Ascending aorta (tissue), 2 donors: ENCODE data around the gene CCDC150. TPM values are rescaled to one million over a fixed set of nuclear protein-coding genes. Genes with fewer than 3 reads are reported as not detected.

Source experiments
- DNase-seq, 2 donors: peaks; one replicate each; pipeline ENCODE4 v3.0.0-alpha.2; 2019; ENCODE audit warnings: low spot score in 2 of 2
- H3K27ac ChIP-seq, 2 donors: fragments of 200-600 bp; sonication (generic); one replicate each; pipeline ENCODE4 v1.5.1; 2016 to 2017; ENCODE audit warnings: mild to moderate bottlenecking in 1 of 2
- H3K27me3 ChIP-seq: fragments of 200-600 bp; sonication (generic); one replicate; pipeline ENCODE4 v1.5.1; 2017
- H3K36me3 ChIP-seq, 2 donors: fragments of 200-600 bp; sonication (generic); one replicate each; pipeline ENCODE4 v1.5.1; 2016
- H3K4me1 ChIP-seq, 2 donors: fragments of 200-600 bp; sonication (generic); one replicate each; pipeline ENCODE4 v1.5.1; 2016 to 2017; ENCODE audit warnings: mild to moderate bottlenecking in 1 of 2
- H3K4me3 ChIP-seq, 2 donors: fragments of 200-600 bp; sonication (generic); one replicate each; pipeline ENCODE4 v1.5.1; 2016 to 2017; ENCODE audit warnings: mild to moderate bottlenecking in 1 of 2
- H3K9me3 ChIP-seq, 2 donors: fragments of 200-600 bp; sonication (generic); one replicate each; pipeline ENCODE4 v1.5.1; 2016
- intact Hi-C: fragments of 100-400 bp; cut with DNase I; formaldehyde crosslinking; loops from one replicate; pipeline ENCODE4 v1.15.1; 2023
- total RNA-seq: library from RNA; depleted of rRNA; stranded (reverse); fragments of >200 nt; gene quantifications from one replicate; pipeline ENCODE4 v1.1.0, GENCODE V29; 2016
- TF ChIP-seq, protein P1 (sequence below), 3 experiments: fragments of 200-600 bp in 2 of 3; fragments of 450-650 bp in 1 of 3; sonication (generic) in 2 of 3; IDR thresholded peaks; one replicate each; pipeline ENCODE4 v1.5.1; 2016 to 2019; ENCODE audit warnings: antibody characterized with exemption in 3 of 3, mild to moderate bottlenecking in 1 of 3, moderate library complexity in 1 of 3

CCDC150 gene
- total RNA-seq, 1 donor from 2014 or later: 7.1 TPM

DNA sequence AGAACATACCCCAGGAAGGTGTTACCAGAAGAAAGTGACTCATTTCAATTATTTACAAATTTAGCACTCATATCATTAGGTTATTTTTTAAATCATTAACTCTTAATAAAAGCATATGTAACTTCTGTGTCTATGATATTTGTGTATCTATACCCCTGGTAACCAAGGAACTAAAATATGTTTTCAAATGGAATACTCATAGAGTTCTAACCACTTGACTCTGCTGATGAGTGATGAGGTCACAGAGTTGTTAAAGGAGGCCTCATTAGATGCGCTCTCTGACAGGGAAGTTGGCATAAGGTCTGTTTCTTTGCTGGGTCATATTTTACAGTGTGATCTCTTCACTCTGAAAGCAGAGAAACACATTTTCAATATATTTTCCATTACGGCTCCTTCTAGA is 73.4 kb downstream of the CCDC150 start:
- Histone ChIP-seq H3K4me3 (no peak overlapping the region), H3K36me3 (no peaks in the 10 kb centered on the region), H3K27me3 (no peaks in the 10 kb centered on the region), H3K27ac (no peak overlapping the region), H3K9me3 (no peaks in the 10 kb centered on the region), H3K4me1 (no peaks in the 10 kb centered on the region)
- TF ChIP-seq, protein P1, sequence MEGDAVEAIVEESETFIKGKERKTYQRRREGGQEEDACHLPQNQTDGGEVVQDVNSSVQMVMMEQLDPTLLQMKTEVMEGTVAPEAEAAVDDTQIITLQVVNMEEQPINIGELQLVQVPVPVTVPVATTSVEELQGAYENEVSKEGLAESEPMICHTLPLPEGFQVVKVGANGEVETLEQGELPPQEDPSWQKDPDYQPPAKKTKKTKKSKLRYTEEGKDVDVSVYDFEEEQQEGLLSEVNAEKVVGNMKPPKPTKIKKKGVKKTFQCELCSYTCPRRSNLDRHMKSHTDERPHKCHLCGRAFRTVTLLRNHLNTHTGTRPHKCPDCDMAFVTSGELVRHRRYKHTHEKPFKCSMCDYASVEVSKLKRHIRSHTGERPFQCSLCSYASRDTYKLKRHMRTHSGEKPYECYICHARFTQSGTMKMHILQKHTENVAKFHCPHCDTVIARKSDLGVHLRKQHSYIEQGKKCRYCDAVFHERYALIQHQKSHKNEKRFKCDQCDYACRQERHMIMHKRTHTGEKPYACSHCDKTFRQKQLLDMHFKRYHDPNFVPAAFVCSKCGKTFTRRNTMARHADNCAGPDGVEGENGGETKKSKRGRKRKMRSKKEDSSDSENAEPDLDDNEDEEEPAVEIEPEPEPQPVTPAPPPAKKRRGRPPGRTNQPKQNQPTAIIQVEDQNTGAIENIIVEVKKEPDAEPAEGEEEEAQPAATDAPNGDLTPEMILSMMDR (IDR thresholded peaks at IDR 0.05): no peak
- DNase-seq: no peak
- intact Hi-C loops: no loop called here

DNA sequence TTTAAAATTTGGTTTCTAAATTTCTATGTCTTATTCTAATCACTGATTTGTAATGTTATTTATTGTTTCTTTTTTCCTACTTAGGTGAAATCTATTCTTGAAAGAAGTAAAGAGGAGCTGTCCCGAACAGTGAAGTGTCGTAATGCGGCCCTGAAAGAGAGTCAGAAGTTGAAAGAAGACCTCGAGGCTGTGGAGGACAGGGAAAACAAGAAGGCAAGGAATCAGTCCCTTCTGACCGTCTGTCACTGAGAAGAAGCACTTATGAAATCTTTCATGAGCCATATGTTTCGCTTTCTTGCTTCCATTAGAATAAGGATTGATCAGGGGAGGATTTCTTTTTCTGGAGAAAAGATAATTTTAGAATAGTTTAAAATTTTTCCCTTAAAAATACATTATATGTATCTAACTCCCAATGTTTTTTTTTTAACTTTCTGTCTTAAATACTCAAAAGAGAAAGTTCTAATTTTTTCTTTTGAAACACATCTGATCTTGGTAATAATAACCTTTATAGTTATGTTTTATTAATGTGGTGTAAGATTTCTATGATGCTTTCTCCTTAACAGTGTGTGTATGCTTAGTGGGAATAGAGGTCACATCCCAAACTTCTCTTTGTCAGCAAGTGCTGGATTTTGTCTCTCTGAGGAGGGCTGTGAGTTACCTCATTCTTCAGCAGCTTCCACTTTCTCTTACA is 79.0 kb downstream of the CCDC150 start:
- H3K27ac ChIP-seq: no peak overlapping the region
- intact Hi-C loops: no loop called here
- H3K4me3 ChIP-seq: no peak overlapping the region
- H3K36me3 ChIP-seq: no peaks in the 10 kb centered on the region
- no peaks in the 10 kb centered on the region for H3K4me1 ChIP-seq
- H3K9me3 ChIP-seq: no peaks in the 10 kb centered on the region
- TF ChIP-seq, protein P1 (IDR thresholded peaks at IDR 0.05): no peak
- DNase-seq: no peak
- no peaks in the 10 kb centered on the region for H3K27me3 ChIP-seq

DNA sequence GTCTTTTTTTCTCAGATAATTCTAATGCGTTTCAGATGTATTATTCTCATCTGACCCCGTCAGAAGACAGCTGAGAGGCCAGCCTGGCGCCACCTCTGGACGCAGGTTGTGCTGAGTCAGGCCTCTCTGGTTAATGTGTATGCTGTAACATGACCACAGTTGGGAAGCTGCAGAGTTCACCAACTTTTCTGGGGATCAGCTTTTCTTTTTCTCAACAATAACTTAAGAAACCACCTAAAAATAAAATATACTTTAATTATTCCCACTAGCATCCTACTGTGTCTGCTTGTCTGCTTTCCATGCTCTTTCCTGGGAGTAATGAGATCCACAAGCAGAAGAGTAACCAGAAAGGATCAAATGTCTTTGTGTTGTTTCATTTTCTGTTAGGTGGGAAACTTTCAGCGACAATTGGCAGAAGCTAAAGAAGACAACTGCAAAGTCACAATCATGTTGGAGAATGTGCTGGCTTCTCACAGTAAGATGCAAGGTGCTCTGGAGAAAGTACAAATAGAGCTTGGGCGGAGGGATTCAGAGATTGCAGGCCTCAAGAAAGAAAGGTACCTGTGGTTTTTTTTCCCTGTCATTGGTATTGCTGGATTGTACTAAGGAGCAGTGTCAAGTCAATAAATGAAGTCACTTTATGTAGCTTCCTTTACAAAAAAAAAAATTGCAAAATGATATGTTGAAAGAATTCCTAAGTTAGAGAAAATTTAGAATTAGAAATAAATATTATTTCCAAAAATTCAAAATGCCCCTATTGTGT is 79.8 kb downstream of the CCDC150 start:
- H3K9me3 ChIP-seq: no peaks in the 10 kb centered on the region
- TF ChIP-seq, protein P1 (IDR thresholded peaks at IDR 0.05): no peak
- H3K4me3 ChIP-seq: no peak overlapping the region
- no peaks in the 10 kb centered on the region for H3K36me3 ChIP-seq
- H3K27ac ChIP-seq: no peak overlapping the region
- DNase-seq: no peak
- H3K27me3 ChIP-seq: no peaks in the 10 kb centered on the region
- intact Hi-C loops: no loop called here
- no peaks in the 10 kb centered on the region for H3K4me1 ChIP-seq

DNA sequence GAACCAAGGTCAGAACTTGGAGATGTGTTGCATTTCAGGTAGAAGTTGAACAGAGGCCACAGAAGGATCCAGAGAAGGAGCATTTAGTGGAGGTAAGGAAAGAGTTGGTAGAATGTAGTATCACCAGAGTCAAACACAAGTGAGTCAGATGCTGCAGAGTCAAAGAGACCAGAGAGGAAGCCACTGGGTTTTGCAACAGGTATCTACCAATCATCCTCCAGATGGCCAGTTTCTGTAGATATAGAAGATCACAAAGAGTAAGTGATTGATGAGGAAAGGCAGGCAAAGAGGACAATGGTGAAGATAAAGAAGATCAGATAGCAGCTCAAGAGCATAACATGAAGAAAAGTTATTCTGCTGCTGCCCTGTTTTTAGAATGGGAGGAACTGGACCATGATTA is 84.1 kb downstream of the CCDC150 start:
- Histone ChIP-seq H3K9me3 (no peaks in the 10 kb centered on the region), H3K4me3 (no peak overlapping the region), H3K36me3 (no peaks in the 10 kb centered on the region), H3K4me1 (no peaks in the 10 kb centered on the region), H3K27ac (no peak overlapping the region), H3K27me3 (no peaks in the 10 kb centered on the region)
- TF ChIP-seq, protein P1 (IDR thresholded peaks at IDR 0.05): no peak
- no peak for DNase-seq
- intact Hi-C loops: no loop called here

DNA sequence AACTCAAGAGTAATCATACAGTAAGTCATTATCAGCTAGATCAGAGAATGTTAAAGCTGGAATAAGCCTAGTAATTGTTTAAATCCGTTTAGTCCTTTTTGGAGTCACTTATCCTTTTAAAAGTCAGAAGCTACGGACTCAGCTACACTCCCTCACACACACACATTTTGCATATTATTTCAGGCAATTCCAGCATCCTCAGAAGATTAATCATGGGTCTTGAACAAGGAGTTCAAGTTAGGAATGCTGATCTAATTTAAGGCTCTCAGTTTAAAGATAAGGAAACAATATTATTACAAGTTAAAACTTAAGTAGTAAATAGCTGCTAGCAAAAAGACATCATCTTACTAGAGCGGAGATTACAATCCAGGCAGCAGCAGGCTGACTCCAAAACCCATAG is 85.7 kb downstream of the CCDC150 start:
- H3K27me3 ChIP-seq: no peaks in the 10 kb centered on the region
- no peaks in the 10 kb centered on the region for H3K36me3 ChIP-seq
- intact Hi-C loops: no loop called here
- H3K27ac ChIP-seq: no peak overlapping the region
- no peaks in the 10 kb centered on the region for H3K9me3 ChIP-seq
- no peaks in the 10 kb centered on the region for H3K4me1 ChIP-seq
- TF ChIP-seq, protein P1 (IDR thresholded peaks at IDR 0.05): no peak
- DNase-seq: no peak
- no peak overlapping the region for H3K4me3 ChIP-seq
